SK-N-SH (cell line): Measurements from ENCODE around the gene CA7. TPM values are rescaled to one million over a fixed set of nuclear protein-coding genes. Genes with fewer than 3 reads are reported as not detected.
A peak's percentile ranks its signal among the peaks of the same experiment; 100 is the strongest.

Experiments
- CTCF ChIA-PET: fragments of 300-600, 350-600 bp; formaldehyde crosslinking; extraction: SDS; loops from one replicate; lab custom pipeline; 2021; lab: Yijun Ruan, JAX
- POLR2A ChIA-PET: fragments of 350-600 bp; sonication (Branson Sonifier 250); formaldehyde crosslinking; extraction: SDS; loops from one replicate; lab custom pipeline; 2020; ENCODE audit warnings: antibody characterized with exemption, inconsistent platforms; lab: Yijun Ruan, JAX
- DNase-seq: peaks from one replicate; pipeline ENCODE4 v3.0.0; 2012
- H2AFZ ChIP-seq: fragments of 200-600 bp; sonication (generic); 2 replicates; pipeline ENCODE4 v1.8.1; 2016; ENCODE audit warnings: antibody characterized with exemption, mild to moderate bottlenecking, low read depth
- H3F3A ChIP-seq: fragments of 200-600 bp; sonication (generic); replicated peaks from 2 replicates; pipeline ENCODE3; 2016; ENCODE audit warnings: antibody characterized with exemption, mild to moderate bottlenecking; ENCODE audit not compliant: insufficient read depth
- H3K27ac ChIP-seq, 2 experiments: fragments of 200-500 bp in 1 of 2; fragments of 200-600 bp in 1 of 2; sonication (Bioruptor generic) in 1 of 2; sonication (generic), shearing (Covaris generic) in 1 of 2; 2 replicates each; pipeline versions ENCODE4 v1.5.1 to v1.6.1; 2014 to 2016; ENCODE audit warnings: low read depth in 2 of 2, inconsistent platforms in 1 of 2, low read length in 1 of 2, mild to moderate bottlenecking in 1 of 2, mixed read lengths in 1 of 2
- H3K27me3 ChIP-seq: fragments of 200-600 bp; sonication (generic), shearing (Covaris generic); 2 replicates; pipeline ENCODE4 v1.6.1; 2016; ENCODE audit warnings: mixed run types; ENCODE audit not compliant: insufficient read depth
- H3K36me3 ChIP-seq, 2 experiments: fragments of 200-500 bp in 1 of 2; fragments of 200-600 bp in 1 of 2; sonication (Bioruptor generic) in 1 of 2; sonication (generic) in 1 of 2; replicated peaks in 1 of 2; 2 replicates each; pipeline versions ENCODE3 to v1.5.1; 2014 to 2016; ENCODE audit warnings: low read length in 1 of 2, mild to moderate bottlenecking in 1 of 2; ENCODE audit not compliant: insufficient read depth in 2 of 2, control insufficient read depth in 1 of 2
- H3K4me1 ChIP-seq, 2 experiments: fragments of 200-500 bp in 1 of 2; fragments of 200-600 bp in 1 of 2; sonication (Bioruptor generic) in 1 of 2; sonication (generic), shearing (Covaris generic) in 1 of 2; 2 replicates each; pipeline versions ENCODE4 v1.5.1 to v1.6.1; 2014 to 2016; ENCODE audit warnings: low read depth in 1 of 2, low read length in 1 of 2, mixed run types in 1 of 2; ENCODE audit not compliant: insufficient read depth in 2 of 2, control insufficient read depth in 1 of 2
- H3K4me2 ChIP-seq: fragments of 200-600 bp; sonication (generic), shearing (Covaris generic); 2 replicates; pipeline ENCODE4 v1.6.1; 2017; ENCODE audit warnings: mixed run types
- H3K4me3 ChIP-seq, 2 experiments: fragments of 200-500 bp in 1 of 2; fragments of 200-600 bp in 1 of 2; sonication (Bioruptor generic) in 1 of 2; sonication (generic), shearing (Covaris generic) in 1 of 2; 2 replicates each; pipeline versions ENCODE4 v1.5.1 to v1.8.1; 2014 to 2016; ENCODE audit warnings: low read depth in 2 of 2, inconsistent platforms in 1 of 2, low read length in 1 of 2, mild to moderate bottlenecking in 1 of 2, mixed read lengths in 1 of 2, moderate library complexity in 1 of 2
- H3K79me2 ChIP-seq: fragments of 200-600 bp; sonication (generic); 2 replicates; pipeline ENCODE4 v1.8.1; 2017; ENCODE audit warnings: mild to moderate bottlenecking; ENCODE audit not compliant: insufficient read depth
- H3K9ac ChIP-seq: fragments of 200-600 bp; sonication (generic); 2 replicates; pipeline ENCODE4 v1.6.1; 2017; ENCODE audit warnings: mixed run types
- H3K9me2 ChIP-seq: fragments of 200-600 bp; sonication (generic); 2 replicates; pipeline ENCODE4 v1.6.1; 2017; ENCODE audit warnings: mixed run types
- H3K9me3 ChIP-seq: fragments of 200-600 bp; sonication (generic); 2 replicates; pipeline ENCODE4 v1.6.1; 2017; ENCODE audit warnings: mixed run types, mild to moderate bottlenecking, moderate library complexity
- H4K20me1 ChIP-seq: fragments of 200-600 bp; sonication (generic); 2 replicates; pipeline ENCODE4 v1.6.1; 2017; ENCODE audit warnings: mild to moderate bottlenecking, mixed run types; ENCODE audit not compliant: insufficient read depth
- CTCF ChIP-seq: fragments of 200-600 bp; sonication (generic); IDR thresholded peaks from 2 replicates; pipeline ENCODE4 v1.6.1; 2017; ENCODE audit warnings: antibody characterized with exemption, mild to moderate bottlenecking, moderate library complexity
- ELF1 ChIP-seq: IDR thresholded peaks from 2 replicates; pipeline ENCODE4 v1.4.0; 2012
- EP300 ChIP-seq, 2 experiments: IDR thresholded peaks; 2 replicates each; pipeline versions ENCODE4 v1.4.0 to v1.6.1; 2012; ENCODE audit warnings: borderline replicate concordance in 1 of 2, low read depth in 1 of 2, low read length in 1 of 2
- FOXJ3 ChIP-seq: sonication (generic); formaldehyde crosslinking; IDR thresholded peaks from 2 replicates; pipeline ENCODE4 v1.5.1; 2020; ENCODE audit warnings: mild to moderate bottlenecking, missing genetic modification reagents
- JUND ChIP-seq: IDR thresholded peaks from 2 replicates; pipeline ENCODE4 v1.4.0; 2012
- POLR2AphosphoS5 ChIP-seq: IDR thresholded peaks from 2 replicates; pipeline ENCODE4 v1.6.1; 2012; ENCODE audit warnings: low read depth, low read length
- RAD21 ChIP-seq: IDR thresholded peaks from 2 replicates; pipeline ENCODE4 v1.6.1; 2012; ENCODE audit warnings: mild to moderate bottlenecking, low read length
- RCOR1 ChIP-seq: fragments of 150-350 bp; IDR thresholded peaks from 2 replicates; pipeline ENCODE4 v1.6.1; 2017; ENCODE audit warnings: antibody characterized with exemption, low read length
- REST ChIP-seq: IDR thresholded peaks from 2 replicates; pipeline ENCODE4 v1.6.1; 2012; ENCODE audit warnings: mild to moderate bottlenecking, low read depth, low read length, moderate library complexity
- RFX5 ChIP-seq: IDR thresholded peaks from 2 replicates; pipeline ENCODE4 v1.6.1; 2012; ENCODE audit warnings: mild to moderate bottlenecking, improper control_type of control experiment, low read length
- SIN3A ChIP-seq: IDR thresholded peaks from 2 replicates; pipeline ENCODE4 v1.6.1; 2012; ENCODE audit warnings: low read depth, mild to moderate bottlenecking, low read length, moderate library complexity, borderline replicate concordance
- SMC3 ChIP-seq: IDR thresholded peaks from 2 replicates; pipeline ENCODE4 v1.6.1; 2012; ENCODE audit warnings: low read depth, low read length, improper control_type of control experiment
- USF2 ChIP-seq: fragments of 150-350 bp; IDR thresholded peaks from 2 replicates; pipeline ENCODE4 v1.6.1; 2017; ENCODE audit warnings: antibody characterized with exemption, low read length, low read depth, borderline replicate concordance
- WGBS: methylation state at CpG from one replicate; pipeline ENCODE4 v1.1.6; 2017; ENCODE audit warnings: low lambda C conversion rate; 5-methylcytosine and 5-hydroxymethylcytosine counted together
- polyA plus RNA-seq, 3 experiments: library from polyadenylated mRNA; depleted of rRNA; stranded (reverse); fragments of >200 nt; gene quantifications; 2 replicates each; pipeline ENCODE4 v1.2.3, GENCODE V29; 2012

CA7 gene
- polyA plus RNA-seq, 1 of the 3 experiments (the other 2 are of a cell fraction) = 0.12 TPM

GRCh38 chr16:66881014-66881417 lies 36.8 kb downstream of the CA7 start:
- DNase-seq = no peak
- no peaks in the 10 kb centered on the region for H3K9me2 ChIP-seq
- POLR2A ChIA-PET = interaction anchor here (0.7 to 1.5 kb wide), 6 partner anchors 10 to 273 kb away, joined by 3 to 5 read pairs (median 4); partner anchors contain the start of gene NAE1
- peak overlapping the region; percentile 74 to 95 for H3K4me3 ChIP-seq
- H3K79me2 ChIP-seq = peaks cover 20% of the 10 kb centered on the region
- no peak for TF ChIP-seq CTCF
- TF ChIP-seq SIN3A = no peak
- no peak for TF ChIP-seq POLR2AphosphoS5
- no peak for TF ChIP-seq FOXJ3 (CRISPR knock-in tag)
- TF ChIP-seq JUND = no peak
- no peak for TF ChIP-seq EP300 (IDR thresholded peaks at IDR 0.05; ENCODE audit: borderline replicate concordance in 1 of 2, low read depth in 1 of 2, low read length in 1 of 2)
- TF ChIP-seq ELF1 = no peak
- no peak for TF ChIP-seq USF2
- TF ChIP-seq RCOR1 = no peak
- TF ChIP-seq REST = no peak
- TF ChIP-seq RFX5 = no peak
- TF ChIP-seq RAD21 = no peak
- TF ChIP-seq SMC3 = no peak
- TF ChIP-seq, all 33 proteins: peak for 0
- Histone ChIP-seq H3K36me3 (peaks cover 10 to 19% of the 10 kb centered on the region in 2 experiments), H3K27ac (no peak overlapping the region; a peak in 1 of 4 replicates), H4K20me1 (no peaks in the 10 kb centered on the region), H3F3A (peaks cover 3% of the 10 kb centered on the region), H3K9me3 (no peaks in the 10 kb centered on the region), H3K27me3 (no peaks in the 10 kb centered on the region), H2AFZ (peak overlapping the region; percentile 93; the same call in 1 of the 2 replicates), H3K4me2 (peak overlapping the region; percentile 95), H3K4me1 (peaks cover 0 to 7% of the 10 kb centered on the region in 2 experiments; a peak in 1 of 4 replicates), H3K9ac (peak overlapping the region; percentile 69)
- CTCF ChIA-PET = interaction anchor here (0.7 to 4.0 kb wide), 11 partner anchors 13 to 137 kb away, joined by 3 to 26 read pairs (median 6); partner anchors contain the start of genes DYNC1LI2 and NAE1
- WGBS = 3% methylated on average over 13 of the region's 23 CpGs
